Gastroesophageal sphincter (tissue), 2 donors: ENCODE results near the gene BHLHE41.

Experiments used
- EP300 ChIP-seq: sonication (generic); formaldehyde crosslinking; IDR thresholded peaks from one replicate; pipeline ENCODE4 v1.6.1; 2017; ENCODE audit warnings: antibody characterized with exemption, mild to moderate bottlenecking
- POLR2A ChIP-seq, 2 donors: fragments of 450-650 bp; IDR thresholded peaks; one replicate each; pipeline ENCODE4 v1.6.1; 2017; ENCODE audit warnings: antibody characterized with exemption in 2 of 2, mild to moderate bottlenecking in 2 of 2, moderate library complexity in 1 of 2

GRCh38 chr12:26156201-26156871 is 31.5 kb upstream of the BHLHE41 start:
- TF ChIP-seq POLR2A (IDR thresholded peaks at IDR 0.05) (no peak), EP300 (no peak)
